PC-3 (cell line): ENCODE data around the gene OR52E5. TPM values are rescaled to one million over a fixed set of nuclear protein-coding genes. Genes with fewer than 3 reads are reported as not detected.

Experiments
- ATAC-seq: fragments of 200-7000 bp; cut with Tn5 transposase; 2 replicates; pipeline ENCODE4 v1.9.1; 2020; ENCODE audit warnings: mild to moderate bottlenecking, moderate library complexity
- BruUV-seq: library from RNA; stranded (reverse); fragments of 400-500 nt; replicated peaks from 2 replicates; lab custom pipeline; 2021; lab: Mats Ljungman, UMichigan
- CTCF ChIA-PET: fragments of 300-600 bp; sonication (Branson Sonifier 250); formaldehyde crosslinking; loops from one replicate; lab custom pipeline; 2022; ENCODE audit warnings: antibody characterized with exemption; lab: Charles Lee
- POLR2A ChIA-PET: fragments of 300-600 bp; sonication (Branson Sonifier 250); formaldehyde crosslinking; loops from one replicate; lab custom pipeline; 2022; ENCODE audit warnings: antibody characterized with exemption; ENCODE audit not compliant: unreplicated experiment; lab: Charles Lee
- DNase-seq: peaks from one replicate; pipeline ENCODE4 v3.0.0-alpha.2; 2015
- H2AFZ ChIP-seq: fragments of 300-600 bp; sonication (generic); 2 replicates; pipeline ENCODE4 v1.6.0; 2016; ENCODE audit warnings: antibody characterized with exemption, low read length
- H3F3A ChIP-seq: fragments of 300-600 bp; sonication (generic); one replicate; pipeline ENCODE4 v1.6.0; 2017; ENCODE audit warnings: antibody characterized with exemption, low read length, control low read depth, mild to moderate bottlenecking; ENCODE audit not compliant: unreplicated experiment
- H3K27ac ChIP-seq: fragments of 300-600 bp; sonication (generic); 2 replicates; pipeline ENCODE4 v1.5.1; 2016; ENCODE audit warnings: mild to moderate bottlenecking, low read length
- H3K27me3 ChIP-seq: fragments of 300-600 bp; sonication (generic); 2 replicates; pipeline ENCODE4 v1.6.1; 2016; ENCODE audit warnings: low read length, mixed read lengths
- H3K36me3 ChIP-seq: fragments of 300-600 bp; sonication (generic); 2 replicates; pipeline ENCODE4 v1.6.1; 2016; ENCODE audit warnings: low read depth, mixed run types, low read length, mixed read lengths
- H3K4me1 ChIP-seq: fragments of 300-600 bp; sonication (generic); 2 replicates; pipeline ENCODE4 v1.5.1; 2016; ENCODE audit warnings: low read length; ENCODE audit not compliant: insufficient read depth
- H3K4me2 ChIP-seq: fragments of 300-600 bp; sonication (generic); 2 replicates; pipeline ENCODE4 v1.6.0; 2016; ENCODE audit warnings: low read length
- H3K4me3 ChIP-seq: fragments of 300-600 bp; sonication (generic); 2 replicates; pipeline ENCODE4 v1.5.1; 2016; ENCODE audit warnings: mild to moderate bottlenecking, low read length, mixed read lengths
- H3K79me2 ChIP-seq: fragments of 300-600 bp; sonication (generic); 2 replicates; pipeline ENCODE4 v1.6.1; 2017; ENCODE audit warnings: low read length, mixed read lengths
- H3K9ac ChIP-seq: fragments of 300-600 bp; sonication (generic); 2 replicates; pipeline ENCODE4 v1.6.0; 2016; ENCODE audit warnings: mild to moderate bottlenecking, low read length
- H3K9me2 ChIP-seq: fragments of 300-600 bp; sonication (generic); replicated peaks from 2 replicates; pipeline ENCODE4 v1.6.1; 2016; ENCODE audit warnings: mixed run types, low read length, mixed read lengths
- H3K9me3 ChIP-seq: fragments of 300-600 bp; sonication (generic); 2 replicates; pipeline ENCODE4 v1.6.1; 2016; ENCODE audit warnings: low read length, mixed read lengths
- H4K20me1 ChIP-seq: fragments of 300-600 bp; sonication (generic); 2 replicates; pipeline ENCODE4 v1.6.1; 2016; ENCODE audit warnings: low read length, mixed read lengths
- CTCF ChIP-seq: fragments of 300-600 bp; sonication (generic); conservative IDR thresholded peaks from 2 replicates; pipeline ENCODE4 v1.5.1; 2017; ENCODE audit warnings: antibody characterized with exemption, low read depth, mild to moderate bottlenecking, low read length
- EZH2 ChIP-seq: fragments of 300-600 bp; sonication (generic); IDR thresholded peaks from one replicate; pipeline ENCODE4 v1.6.1; 2017; ENCODE audit warnings: antibody characterized with exemption, mild to moderate bottlenecking, low read length; ENCODE audit not compliant: unreplicated experiment
- EZH2phosphoT487 ChIP-seq: fragments of 300-600 bp; sonication (generic); IDR thresholded peaks from 2 replicates; pipeline ENCODE4 v1.6.1; 2018; ENCODE audit warnings: mild to moderate bottlenecking, antibody characterized with exemption, low read length, borderline replicate concordance
- intact Hi-C: fragments of 100-400 bp; cut with micrococcal nuclease; formaldehyde crosslinking; loops from 2 replicates; pipeline ENCODE4 v1.9.0; 2023
- total RNA-seq: library from RNA; depleted of rRNA; stranded (reverse); fragments of >200 nt; gene quantifications from 2 replicates; pipeline ENCODE4 v1.2.3, GENCODE V29; 2014

Gene OR52E5
- total RNA-seq, 1 experiment from 2014 or later = not detected

- no peaks in the 10 kb centered on the region for H3K4me1 ChIP-seq
- ChIA-PET CTCF (no interaction called here), POLR2A (no interaction called here)
- H3K4me3 ChIP-seq = no peak overlapping the region
- H3K9me3 ChIP-seq = no peaks in the 10 kb centered on the region
- intact Hi-C loops = no loop called here
- no peak overlapping the region for H3K27ac ChIP-seq
- H3K27me3 ChIP-seq = no peaks in the 10 kb centered on the region
- H3K79me2 ChIP-seq = no peaks in the 10 kb centered on the region
- H3K36me3 ChIP-seq = no peaks in the 10 kb centered on the region
- no peak overlapping the region for H3K4me2 ChIP-seq
- no peak for TF ChIP-seq EZH2
- TF ChIP-seq EZH2phosphoT487 = no peak
- TF ChIP-seq CTCF = no peak
- H2AFZ ChIP-seq = no peak overlapping the region
- no peaks in the 10 kb centered on the region for H3F3A ChIP-seq
- no peak for ATAC-seq
- H4K20me1 ChIP-seq = no peaks in the 10 kb centered on the region
- H3K9ac ChIP-seq = no peak overlapping the region
- no peaks in the 10 kb centered on the region for H3K9me2 ChIP-seq
- DNase-seq = no peak
- BruUV-seq = no TSS peak
Measured at GRCh38 chr11:5937868-5938602, 45.0 kb downstream of the OR52E5 start.

DNA sequence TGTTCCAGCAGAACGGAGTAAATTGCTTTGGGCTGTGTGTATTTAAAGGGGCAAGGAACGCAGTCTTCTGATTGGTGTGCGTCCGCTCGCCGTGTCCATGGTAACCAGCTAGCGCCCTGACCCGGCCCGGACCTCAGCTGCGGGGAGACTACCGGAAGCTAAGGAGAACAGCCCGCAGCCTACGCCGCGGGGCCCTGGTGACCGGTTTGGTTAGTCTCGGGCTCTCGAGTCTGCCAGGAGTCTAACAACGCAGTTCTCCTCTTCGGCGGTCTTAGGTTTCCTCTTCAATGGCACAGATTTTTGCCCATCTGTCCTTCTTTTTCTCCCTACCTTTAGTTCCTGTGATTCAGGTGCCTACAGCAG is 45.6 kb downstream of the OR52E5 start:
- TF ChIP-seq CTCF (no peak), EZH2phosphoT487 (no peak)
- Histone ChIP-seq H3K9ac (no peak overlapping the region), H3F3A (no peaks in the 10 kb centered on the region), H3K9me2 (no peaks in the 10 kb centered on the region), H4K20me1 (no peaks in the 10 kb centered on the region), H3K36me3 (no peaks in the 10 kb centered on the region), H3K79me2 (no peaks in the 10 kb centered on the region), H3K4me1 (no peaks in the 10 kb centered on the region), H3K27ac (no peak overlapping the region), H3K4me2 (no peak overlapping the region), H3K4me3 (no peak overlapping the region), H3K27me3 (no peaks in the 10 kb centered on the region), H3K9me3 (no peaks in the 10 kb centered on the region), H2AFZ (no peak overlapping the region)
- POLR2A ChIA-PET = no interaction called here
- no TSS peak for BruUV-seq
- ATAC-seq = no peak
- DNase-seq = no peak
- intact Hi-C loops = no loop called here
- CTCF ChIA-PET = no interaction called here

- no peaks in the 10 kb centered on the region for H3K9me3 ChIP-seq
- CTCF ChIA-PET = no interaction called here
- POLR2A ChIA-PET = no interaction called here
Measured at GRCh38 chr11:5940748-5941147, 47.7 kb downstream of the OR52E5 start.

More at GRCh38 chr11:5940748-5941147, 47.7 kb downstream of the OR52E5 start:
- no peaks in the 10 kb centered on the region for H4K20me1 ChIP-seq
- no peak overlapping the region for H3K27ac ChIP-seq
- no peaks in the 10 kb centered on the region for H3F3A ChIP-seq
- no peaks in the 10 kb centered on the region for H3K79me2 ChIP-seq
- H3K9ac ChIP-seq = no peak overlapping the region
- no peak for DNase-seq
- no peak overlapping the region for H3K4me3 ChIP-seq
- no TSS peak for BruUV-seq
- 0 out of 2 replicates have a peak, but pooled peaks cover 5% of the 10 kb centered on the region for H3K27me3 ChIP-seq
- no peaks in the 10 kb centered on the region for H3K4me1 ChIP-seq
- no peak overlapping the region for H2AFZ ChIP-seq
- no peak overlapping the region for H3K4me2 ChIP-seq
- intact Hi-C loops = no loop called here
- ATAC-seq = no peak
- TF ChIP-seq EZH2 (no peak), EZH2phosphoT487 (no peak), CTCF (no peak)
- H3K9me2 ChIP-seq = no peaks in the 10 kb centered on the region
- no peaks in the 10 kb centered on the region for H3K36me3 ChIP-seq
